ENCODE data around the gene BCAR3.
"Not testable (repeated sequence)": the region's sequence is repeated elsewhere in the genome, so short reads cannot be mapped to it uniquely, and the experiment has no call there.

Gene BCAR3

DNA sequence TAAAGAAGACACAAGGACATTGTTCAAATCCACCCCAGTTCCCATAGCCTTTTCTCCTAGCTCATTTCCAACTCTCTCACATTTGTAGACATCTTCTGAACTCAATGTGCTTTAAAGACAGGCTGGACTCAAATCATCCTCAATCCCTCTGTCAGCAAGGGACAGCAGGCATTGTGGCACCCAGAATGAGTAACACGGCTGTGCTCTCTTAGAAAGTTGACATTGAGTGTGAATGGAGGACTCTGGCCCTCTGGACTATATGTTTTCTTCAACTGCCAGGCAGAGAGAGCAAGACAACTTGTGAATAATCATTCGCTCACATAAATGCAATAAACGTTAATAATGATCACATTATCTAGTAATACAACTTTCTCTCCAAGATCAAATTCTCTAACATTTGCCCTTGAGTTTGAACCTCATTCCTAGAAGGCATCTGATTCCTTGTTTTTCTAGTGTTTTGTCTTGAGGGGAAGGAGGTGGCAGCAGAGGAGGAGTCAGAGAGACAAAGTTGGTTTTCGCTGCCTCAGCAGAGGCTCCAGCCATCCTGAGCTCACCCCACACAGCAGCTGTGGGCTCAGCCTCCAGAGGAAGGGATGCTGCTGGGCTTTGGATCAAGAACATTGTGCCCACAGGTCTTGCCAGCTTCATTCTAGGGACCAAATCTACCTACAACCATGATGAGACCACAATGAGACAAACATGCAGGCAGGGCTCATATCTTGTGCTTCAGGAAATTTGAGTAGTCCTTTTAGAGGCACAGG lies 85.1 kb downstream of the BCAR3 start:
- no peak for DNase-seq (ENCODE audit: low spot score)

DNA sequence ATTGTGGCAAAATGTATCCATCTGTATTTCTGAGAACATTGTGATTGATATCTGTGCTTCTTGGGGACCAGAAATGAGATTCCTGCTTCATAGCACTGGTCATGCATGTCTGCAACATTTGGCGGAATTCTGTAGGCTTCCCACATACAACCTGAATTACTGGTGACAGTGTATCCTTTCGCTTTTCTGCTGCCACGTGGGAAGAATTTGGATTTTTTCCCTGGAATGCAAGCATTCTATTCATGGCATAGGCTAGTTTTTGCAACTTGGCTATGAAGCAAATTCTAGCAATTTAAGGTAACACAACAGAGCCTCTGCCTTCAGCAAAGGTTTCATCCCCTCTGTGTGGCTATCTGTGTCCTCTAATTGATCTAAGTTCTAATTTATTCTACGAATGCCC lies 85.9 kb downstream of the BCAR3 start:
- DNase-seq (ENCODE audit: low spot score), result no peak

DNA sequence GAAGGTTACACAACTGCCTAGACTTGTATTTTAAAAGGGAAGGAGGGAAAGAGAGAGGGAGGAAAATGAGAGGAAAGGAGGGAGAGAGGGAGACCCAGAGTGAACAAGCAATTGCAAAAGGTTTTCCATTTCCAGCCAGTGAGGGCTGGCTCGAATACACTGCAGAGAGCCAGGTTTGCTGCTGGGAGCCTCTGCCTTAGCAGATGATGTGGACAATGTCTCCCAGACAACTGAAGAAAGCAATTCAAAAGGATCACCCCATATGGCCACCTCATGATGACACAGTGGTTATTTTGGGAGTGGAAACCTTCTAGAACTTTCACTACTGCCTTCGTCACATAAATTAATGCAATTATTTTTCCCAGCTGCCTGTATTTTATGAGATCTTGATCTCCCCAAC lies 86.4 kb downstream of the BCAR3 start:
- DNase-seq (ENCODE audit: low spot score), result no peak

DNA sequence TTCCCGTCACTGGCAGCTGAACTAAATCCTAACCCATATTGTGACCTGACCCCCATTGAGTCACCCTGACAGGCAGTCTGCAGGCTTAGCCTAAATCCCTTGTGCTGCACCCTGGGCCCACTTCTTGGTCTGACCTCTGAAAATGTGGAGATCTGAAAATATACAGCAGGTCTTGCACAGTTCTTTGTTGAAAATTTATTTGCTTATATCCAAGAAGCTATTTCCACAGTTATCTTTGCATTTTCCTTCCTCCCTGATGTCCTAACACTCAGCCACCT lies 87.1 kb downstream of the BCAR3 start:
- no peak for DNase-seq (ENCODE audit: low spot score)

DNA sequence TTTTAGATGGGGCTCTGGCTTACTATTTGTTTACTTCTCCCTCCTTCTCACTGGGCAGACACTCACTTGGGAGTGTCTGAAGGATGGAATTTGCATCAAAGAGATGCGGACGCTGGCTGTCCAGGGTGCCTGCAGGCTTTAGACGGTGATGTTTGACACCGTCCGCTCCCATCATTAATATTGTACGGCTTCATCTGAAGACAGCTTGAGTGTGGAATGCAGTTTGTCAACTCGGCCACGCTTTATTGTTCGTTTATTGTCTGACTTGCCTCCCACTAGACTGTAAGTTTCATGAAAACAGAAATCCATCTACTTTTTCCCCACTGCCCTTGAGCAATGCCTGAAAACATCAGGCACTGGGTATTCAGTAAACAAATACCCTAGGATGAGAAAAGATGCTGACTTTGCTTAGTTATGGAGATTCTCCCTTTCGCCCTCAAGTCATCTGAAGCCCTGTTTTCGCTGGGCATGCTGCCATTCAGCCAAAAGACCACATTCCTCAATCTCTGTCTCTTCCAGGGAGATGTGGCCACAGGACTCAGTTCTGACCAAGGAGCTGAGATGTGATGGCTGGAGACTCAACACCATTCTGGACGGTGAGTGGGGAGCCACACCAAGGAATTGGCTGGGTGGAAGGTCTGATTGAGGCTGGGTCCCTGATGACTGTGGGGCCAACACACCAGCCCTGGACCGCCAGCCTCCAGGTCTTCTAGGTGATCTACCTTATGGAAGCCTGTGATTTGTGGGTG lies 87.6 kb downstream of the BCAR3 start:
- DNase-seq (ENCODE audit: low spot score), result no peak

DNA sequence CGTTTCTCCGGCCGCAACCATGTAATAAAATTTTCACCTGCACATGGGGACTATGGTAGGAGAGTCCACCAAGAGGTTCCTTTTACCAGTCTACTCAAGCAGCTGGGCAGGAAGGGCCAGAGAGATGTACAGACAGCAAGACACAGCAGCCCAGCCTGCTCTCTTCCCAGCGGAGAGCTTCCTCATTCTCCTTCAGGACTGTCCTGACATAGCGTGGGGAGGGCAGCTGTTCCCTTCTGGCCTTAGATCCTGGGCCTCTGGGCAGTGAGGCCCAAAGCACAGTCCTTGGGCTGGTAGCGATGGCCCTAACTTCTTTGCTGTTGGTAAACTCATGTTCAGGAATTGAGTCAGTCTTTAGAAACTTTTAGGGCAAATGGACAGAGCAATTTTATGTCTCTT lies 89.1 kb downstream of the BCAR3 start:
- no peak for DNase-seq (ENCODE audit: low spot score)

DNA sequence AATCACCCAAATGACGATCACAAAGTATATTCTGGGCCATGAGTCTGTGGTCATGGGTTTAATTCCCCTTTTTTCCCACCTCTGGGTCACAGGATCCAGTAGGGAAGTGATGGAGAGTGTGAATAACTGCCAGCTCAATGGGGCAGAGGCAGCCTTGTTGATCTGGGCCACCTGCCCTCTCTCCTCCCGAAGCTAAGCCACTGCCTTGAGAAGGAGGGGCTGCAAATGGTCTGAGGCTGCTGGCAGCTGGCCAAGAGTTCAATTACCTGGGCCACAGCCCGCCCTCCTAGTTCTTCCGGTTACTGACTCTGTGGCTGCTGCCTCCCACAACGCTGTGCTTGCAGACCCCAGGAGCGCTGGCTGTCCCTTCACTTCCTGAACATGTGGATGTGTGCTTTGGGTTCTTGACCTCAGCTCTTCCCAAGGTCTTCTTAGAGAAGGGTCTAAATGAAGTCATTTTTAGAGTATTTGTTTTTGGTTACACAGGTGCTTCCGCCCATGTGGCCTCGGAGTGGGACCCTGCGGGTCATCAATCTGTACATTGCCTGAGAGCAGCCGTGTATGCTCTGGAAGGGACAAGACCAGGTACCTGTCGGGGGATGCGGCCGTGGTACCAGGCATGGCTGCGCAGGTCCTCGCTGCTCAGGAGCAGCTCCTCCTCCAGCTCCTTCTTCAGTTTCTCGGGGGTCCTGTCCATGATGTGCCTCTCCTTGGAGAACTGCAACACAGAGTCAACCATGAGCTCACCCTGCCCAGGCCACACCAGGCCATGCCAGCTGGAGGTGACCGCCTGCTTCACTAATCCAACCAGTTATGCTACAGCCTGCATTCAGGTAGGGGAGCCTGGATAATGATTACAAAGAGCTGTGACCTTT lies 89.7 kb downstream of the BCAR3 start:
- no peak for DNase-seq (ENCODE audit: low spot score)

DNA sequence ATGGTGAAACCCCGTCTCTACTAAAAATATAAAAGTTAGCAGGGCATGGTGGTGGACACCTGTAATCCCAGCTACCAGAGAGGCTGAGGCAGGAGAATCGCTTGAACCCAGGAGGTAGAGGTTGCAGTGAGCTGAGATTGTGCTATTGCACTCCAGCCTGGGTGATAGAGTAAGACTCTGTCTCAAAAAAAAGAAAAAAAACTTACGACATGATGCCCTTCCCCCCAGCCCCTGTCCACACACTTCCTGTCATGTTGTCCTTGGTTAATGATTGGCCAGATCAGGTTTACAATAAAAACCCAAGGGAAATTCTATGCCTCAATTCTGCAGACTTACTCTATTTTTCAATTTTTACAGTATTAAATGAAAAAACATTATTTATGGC lies 90.4 kb downstream of the BCAR3 start:
- DNase-seq (ENCODE audit: low spot score), result not testable (repeated sequence)

DNA sequence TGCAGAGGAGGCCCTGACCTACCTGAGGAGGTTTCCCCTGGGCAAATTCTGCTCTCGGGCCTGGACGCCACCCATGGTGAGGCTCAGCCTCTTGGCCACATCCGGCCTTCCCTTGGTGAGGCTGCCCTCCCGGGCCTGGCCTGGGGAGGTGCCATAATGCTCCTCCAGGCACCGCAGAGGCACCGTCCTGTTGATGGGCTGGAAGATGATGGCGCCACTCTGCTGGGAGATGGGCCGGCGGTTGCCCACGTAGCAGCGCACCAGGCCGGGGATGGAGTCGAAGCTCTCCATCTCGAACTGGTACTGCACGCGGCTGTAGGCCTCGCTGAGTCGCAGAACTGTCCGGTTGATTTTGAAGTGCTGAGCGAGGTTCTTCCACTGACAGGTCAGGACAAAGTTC lies 92.7 kb downstream of the BCAR3 start:
- DNase-seq (ENCODE audit: low spot score), result no peak

DNA sequence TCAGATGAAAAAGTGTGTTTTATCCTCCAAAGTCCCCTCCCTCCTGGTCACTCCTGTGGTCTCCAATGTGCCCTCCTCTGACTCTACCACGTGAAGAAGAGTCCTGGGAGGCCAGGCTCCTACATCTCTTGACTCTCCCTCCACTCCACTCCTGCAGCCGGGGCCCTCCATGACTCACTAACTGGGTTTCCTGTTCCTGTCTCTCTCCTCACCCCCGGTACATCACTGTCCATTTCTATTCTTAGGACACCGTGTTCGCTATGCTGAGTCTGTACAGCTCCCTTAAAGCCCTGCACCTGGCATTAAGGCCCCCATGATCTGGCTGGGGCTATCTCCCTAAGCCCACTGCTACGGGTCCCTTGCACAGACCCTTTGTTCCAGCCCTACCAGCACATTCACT lies 93.4 kb downstream of the BCAR3 start:
- DNase-seq (ENCODE audit: low spot score), result no peak

DNA sequence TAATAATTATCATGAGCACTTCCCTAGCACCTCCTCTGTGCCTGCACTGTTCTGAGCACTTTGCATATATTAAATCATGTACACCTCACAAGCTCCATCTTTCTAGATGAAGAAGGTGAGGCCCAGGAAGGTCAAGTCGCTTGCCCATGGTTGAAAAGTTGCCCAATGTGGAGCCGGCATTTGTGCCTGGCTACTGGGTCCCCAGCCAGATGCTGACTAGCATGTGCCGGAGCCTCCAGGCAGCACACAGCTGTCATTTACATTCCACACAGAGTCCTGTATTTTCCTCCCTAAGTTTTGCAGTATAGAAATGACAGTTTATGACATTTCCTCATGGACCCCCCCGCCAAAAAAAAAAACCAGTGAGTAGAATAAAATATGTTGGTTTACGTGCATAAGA lies 94.3 kb downstream of the BCAR3 start:
- no peak for DNase-seq (ENCODE audit: low spot score)

DNA sequence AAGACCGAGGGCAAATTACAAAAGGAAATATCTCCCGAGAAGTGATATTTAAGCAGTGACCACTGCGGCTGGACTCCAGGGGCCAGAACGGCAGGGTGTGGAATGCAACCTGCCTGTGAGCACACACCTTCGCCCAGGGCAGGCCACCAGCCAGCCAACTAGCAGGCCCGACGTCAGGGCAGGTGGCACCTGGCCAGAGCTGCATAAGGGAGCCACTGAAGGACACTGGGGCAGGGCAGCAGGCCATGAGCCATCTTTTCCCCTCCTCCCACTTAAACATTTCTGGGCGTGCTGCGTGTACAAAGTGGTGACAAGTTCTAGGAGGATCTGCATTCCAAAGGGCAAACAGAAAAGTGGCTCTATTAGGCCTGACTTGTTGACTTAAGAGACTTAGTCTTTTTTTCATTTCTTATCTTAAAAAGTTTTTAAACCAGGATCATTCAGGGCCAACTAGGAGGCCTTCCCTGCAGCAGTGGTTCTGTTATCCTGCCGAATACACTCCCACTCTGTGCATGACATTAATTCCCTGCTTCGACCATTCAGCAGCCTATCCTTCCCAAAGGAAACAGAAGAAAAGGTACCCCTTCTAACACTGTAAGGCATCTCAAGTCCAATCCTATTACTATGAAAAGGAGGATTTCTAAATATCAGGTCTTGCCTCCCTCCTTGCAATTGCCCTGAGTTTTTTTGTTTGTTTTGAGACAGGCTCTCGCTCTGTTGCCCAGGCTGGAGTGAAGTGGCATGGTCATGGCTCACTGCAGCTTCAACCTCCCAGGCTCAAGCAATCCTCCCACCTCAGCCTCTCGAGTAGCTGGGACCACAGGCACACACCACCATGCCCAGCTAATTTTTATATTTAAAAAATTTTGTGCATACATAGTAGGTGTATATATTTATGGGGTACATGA lies 96.3 kb downstream of the BCAR3 start:
- peak; percentile 51 for DNase-seq (ENCODE audit: low spot score)

DNA sequence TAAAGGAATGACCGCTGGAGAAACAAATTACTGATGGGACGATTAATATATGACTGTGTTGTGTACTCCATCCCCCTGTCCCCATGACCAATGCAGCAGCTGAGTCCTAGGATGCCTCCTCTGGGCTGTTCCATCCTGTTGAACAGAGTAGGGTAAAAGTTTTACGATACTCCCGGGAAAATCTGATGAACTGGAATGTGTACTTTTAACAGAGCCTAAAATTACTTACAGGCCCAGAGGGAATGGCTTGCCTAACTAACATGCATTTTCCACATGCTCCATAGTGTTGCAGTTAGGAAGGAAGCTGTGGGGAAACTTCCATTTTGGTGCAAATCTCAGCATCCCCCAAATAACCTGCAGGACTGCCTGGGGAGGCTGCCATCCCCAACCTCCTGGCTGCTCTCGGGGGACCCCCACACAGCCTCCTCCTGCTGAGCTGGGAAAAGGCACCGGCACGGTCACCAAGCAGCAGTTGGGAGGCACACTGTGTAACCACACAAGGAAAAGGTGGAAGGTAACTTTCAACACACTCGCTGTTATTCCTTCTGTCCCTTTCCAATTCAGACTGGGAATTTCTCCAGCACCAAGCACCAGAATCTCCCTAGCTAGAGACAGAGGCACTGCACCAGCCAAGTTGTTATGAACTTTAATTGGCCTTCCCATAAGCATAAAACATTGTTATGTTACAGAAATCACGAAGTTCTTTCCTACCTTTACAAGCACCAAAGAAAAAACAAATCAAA lies 97.2 kb downstream of the BCAR3 start:
- peak; percentile 5 for DNase-seq (ENCODE audit: low spot score)

DNA sequence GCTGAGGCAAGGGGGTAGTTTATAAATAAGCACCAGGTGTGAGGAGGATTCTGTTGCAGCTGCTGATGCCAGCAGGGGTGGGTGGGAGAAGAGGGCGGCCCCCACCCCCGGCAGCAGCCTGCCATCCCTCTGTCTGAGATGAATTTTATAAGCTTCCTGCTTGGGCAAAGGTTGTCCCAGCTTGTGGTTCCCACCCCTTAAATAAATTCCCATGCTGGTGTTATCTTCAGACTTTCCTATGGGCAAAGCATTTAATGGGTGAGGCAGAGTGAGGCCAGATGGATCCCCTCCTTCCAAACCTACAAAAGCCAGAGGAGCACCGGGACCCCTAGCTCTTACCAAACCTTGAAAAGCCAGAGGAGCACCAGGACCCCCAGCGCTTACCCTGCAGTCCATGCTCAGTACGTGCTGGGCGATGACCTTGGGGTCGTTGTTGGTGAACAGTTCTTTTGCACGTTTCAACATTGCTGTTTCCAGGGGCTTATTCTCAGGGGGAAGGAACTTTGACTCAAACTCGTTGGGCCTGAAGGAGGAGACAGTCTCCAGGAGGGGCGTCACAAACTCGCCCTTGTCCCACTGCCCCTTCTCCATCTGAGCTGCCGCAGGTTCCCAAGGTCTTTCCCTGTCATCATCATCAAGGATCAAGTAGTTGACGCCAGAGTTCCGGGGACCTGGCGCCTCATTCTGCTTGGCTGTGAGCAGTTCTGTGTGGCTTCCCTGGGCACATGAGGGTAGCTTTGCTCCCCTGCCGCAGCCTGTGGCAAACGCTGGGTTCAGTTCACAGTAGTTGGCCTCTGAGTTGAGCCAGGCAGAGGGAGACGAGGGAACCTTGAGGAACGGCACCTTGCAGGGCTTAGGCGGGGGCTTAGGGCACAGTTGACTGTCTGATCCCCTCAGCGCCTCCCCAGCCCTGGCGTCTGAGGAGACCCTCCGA lies 99.5 kb downstream of the BCAR3 start:
- no peak for DNase-seq (ENCODE audit: low spot score)

DNA sequence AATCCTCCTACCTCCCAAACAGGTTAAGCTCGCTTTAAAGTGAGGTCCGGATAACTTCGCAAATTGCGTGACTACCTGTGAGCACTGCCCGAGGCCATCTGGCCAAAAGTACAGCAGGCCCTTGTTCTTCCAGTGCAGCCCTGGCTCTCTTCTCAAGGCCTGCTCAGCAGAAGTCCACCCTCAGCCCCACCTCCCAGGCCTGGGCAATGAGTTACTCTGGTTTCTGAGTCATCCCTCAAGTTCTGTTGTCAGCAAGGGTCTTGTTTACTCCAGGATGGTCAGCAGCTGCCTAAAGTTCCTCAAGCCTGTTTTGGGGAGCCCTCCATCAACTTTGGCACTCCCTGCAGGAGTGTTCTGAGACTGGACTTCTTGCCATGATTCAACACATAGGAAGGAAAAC lies 101.7 kb downstream of the BCAR3 start:
- no peak for DNase-seq (ENCODE audit: low spot score)

DNA sequence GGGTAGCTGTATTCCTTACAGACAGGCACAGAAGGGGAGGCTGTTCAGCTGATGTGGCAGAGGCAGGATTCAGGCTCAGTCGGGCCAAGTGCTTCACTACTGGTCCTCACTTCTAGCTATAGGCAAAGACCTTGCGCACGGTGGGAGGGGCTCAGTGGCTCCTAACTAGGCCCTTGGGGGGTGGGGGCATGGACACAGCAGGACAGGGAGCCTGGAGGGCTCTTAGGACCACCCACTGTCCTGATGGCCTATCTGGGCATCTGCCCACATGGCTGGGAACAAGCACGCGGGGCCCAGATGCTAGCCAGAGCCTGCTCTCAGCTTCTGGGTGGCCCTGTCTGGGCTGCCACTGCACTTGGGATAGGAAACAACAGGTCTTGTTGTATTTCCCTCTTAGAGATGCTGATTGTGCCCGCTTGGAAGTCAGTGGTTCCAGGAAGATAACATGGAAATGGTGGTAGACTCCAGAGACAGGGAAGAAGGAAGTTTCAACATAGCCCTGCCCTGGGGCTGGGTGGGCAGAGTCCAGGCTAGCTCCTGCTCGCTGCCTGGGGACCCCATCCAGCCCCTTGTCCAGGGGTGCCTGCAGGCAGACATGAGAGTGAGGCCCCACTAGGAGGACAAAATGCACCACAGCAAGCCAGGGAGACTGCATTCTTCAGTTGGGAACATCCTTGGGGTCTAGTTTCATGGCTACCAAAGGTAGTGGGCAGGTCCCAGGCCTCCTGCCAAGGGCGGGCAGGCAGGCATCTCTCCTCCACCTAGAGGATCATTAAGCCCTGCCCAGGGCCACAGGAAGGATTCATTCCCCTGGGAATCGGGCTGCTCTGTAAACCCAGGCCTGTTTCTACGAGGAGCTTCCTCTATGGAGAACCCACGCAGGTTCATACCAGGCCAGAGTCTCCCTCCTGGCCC lies 102.5 kb downstream of the BCAR3 start:
- DNase-seq (ENCODE audit: low spot score), result no peak

DNA sequence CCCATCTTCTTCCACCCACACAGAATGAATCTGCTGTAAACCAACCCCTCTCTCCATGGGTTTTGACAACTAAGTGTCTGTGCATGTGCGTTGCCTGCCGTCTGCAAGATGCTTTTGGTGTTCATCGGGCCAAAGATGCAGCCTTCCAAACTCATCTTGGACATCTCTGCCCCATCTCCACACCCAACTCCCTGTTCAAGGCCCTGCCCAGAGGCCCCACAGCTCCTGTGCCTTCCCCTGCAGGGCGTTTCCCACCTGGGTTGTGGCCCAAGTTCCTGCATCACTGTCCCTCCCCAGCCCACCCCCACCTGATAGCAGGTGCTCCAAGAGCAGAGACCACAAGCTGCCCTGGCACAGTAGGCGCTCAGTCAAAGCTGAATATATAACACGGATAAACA lies 103.2 kb downstream of the BCAR3 start:
- no peak for DNase-seq (ENCODE audit: low spot score)

DNA sequence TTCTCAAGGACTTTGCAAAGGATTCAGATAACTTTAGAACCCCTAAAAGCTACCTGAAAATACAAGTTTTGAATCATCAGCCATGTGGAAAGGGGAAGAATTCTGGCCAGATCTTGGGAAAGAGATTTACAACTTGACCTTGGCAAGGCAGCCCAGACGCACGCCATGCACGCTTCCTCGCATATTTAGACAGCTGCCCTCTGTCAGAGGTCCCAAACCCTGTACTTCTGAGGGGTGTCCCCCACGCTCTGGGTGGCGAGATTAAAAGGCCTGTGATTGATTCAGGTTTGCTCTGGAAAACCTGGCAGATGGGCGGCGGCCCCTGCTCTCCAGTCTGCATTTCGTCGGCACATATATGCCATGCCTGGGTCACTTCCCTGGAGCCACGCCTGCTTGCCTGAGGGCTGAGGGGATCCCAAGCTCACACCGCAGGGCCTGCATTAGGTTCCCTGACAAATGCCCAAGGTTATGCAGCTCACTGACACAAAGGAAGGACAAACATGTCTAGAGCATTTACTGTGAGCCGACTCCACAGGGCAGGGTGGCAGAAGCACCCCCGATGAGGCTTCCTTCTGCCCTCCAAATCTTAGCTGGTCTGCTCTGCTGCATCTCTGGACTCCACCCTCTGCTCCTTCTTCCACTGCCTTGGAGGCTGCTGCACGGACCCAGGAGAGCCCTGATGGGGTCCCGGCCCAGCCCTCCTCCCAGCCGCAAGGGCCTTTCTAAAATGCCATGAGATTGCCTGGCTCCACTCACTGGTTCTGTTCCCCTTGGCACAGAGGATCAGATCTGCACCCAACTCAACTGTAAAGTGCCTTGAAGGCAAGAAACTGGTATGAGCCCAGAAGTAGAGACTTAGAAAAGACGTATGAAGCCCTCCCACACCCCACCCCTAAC lies 103.9 kb downstream of the BCAR3 start:
- no peak for DNase-seq (ENCODE audit: low spot score)
